HT-29 (cell line): ENCODE measurements around the gene NUAK1. TPM values are rescaled to one million over a fixed set of nuclear protein-coding genes. Genes with fewer than 3 reads are reported as not detected.

Experiments used
- DNase-seq: peaks from one replicate; pipeline ENCODE4 v3.0.0-alpha.2; 2015; ENCODE audit warnings: low spot score
- total RNA-seq: library from RNA; depleted of rRNA; stranded (reverse); fragments of >200 nt; shearing (Covaris generic); gene quantifications from 2 replicates; pipeline ENCODE4 v1.2.3, GENCODE V29; 2014; rRNA removed

Gene NUAK1
- 0.91 and 1.3 TPM in 2 replicates for total RNA-seq

DNA sequence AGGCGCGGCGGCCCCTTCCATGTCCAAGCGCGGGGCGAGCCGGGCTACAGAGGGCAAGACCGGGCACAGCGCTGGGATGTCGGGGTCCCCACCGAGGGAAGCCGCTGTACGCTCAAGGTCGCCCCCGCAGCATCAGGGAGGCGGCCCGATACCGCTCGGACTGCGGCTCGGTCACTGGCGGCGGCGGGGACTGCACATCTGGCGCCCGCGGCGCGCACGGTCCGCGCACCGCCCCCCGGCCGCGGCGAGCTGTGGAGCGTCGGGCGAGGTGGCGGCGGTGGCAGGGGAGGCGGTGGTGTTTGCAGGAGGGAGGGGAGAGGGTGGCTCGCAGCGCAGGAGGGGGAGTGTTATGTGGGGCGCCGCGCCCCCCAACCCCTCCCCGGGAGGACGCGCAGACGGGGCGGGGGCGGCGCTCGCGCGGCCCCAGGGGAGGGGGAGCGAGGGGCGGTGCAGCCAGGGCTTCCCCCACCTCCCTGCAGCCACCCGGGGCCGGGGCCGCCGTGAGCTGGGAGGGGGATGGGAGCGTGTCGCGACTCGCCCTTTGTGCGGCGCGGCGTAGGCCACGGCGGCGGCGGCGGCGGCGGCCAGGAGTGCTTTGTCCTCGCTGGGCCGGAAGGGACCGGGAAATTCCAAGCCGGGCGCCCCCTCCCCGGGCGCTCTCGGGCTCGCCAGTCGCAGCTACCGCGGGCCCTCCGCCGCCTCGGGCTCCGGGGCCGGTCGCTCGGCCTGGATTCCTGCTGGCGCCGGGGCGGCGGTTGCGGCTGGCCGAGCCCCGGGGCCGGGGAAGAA is at the start of gene NUAK1:
NUAK1 (minus strand) TSS at position 322 of the 789 bp plus-strand sequence; CDS start at position 21, 301 bp downstream.
- DNase-seq = peak; percentile 9

DNA sequence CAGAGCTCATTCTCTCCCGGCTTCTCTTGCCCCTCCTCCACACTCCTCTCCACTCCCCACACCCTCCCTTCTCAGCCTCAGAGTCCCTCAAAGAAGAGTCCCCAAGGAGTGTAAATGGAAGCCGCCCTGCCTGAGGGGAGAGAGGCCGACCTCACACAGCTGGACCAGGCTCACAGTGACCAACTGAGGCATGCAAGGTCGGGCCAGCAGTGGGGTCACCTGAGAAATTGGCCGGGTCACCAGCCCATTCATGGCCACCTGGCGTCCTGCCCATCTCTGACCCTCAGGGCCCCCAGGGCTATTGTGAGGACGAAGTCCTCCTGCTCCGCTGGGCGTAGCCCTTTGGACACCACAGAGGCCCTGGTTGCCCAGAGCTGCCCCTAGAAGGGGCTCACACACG is 49.5 kb upstream of the NUAK1 start:
- no peak for DNase-seq

- DNase-seq = no peak
These were observed 49.1 kb upstream of the NUAK1 start for GRCh38 chr12:106187842-106188241.

DNA sequence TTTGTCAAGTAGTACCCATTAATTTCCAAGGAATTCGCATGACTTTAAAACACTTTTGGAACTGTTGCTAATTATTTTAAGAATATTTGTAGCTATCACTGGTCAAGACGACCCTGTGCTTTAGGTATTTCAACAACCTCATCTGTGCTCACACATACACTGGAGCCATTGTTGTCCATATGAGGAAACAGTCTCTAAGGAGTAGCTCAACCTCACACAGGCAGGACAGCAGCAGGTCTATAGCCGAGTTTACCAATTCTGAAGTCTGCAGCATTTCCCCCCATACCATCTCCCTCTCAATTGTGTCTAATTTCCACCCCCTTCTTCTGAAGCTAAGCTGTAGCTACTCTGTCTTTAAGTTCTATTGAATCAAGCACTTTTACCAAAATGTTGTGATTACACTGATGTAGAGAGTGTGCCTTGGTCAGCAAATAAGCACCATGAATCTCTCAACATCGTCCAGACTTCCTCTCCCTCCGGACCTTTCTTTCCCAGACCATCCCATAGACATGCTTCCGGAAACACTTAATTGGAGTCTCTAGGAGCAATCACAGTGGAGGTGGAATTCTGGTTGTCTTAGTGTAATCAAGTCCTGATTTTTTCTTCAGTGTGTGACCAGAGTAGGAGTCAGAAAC is 48.5 kb upstream of the NUAK1 start:
- DNase-seq = no peak

- DNase-seq = no peak
These were observed 45.0 kb upstream of the NUAK1 start for GRCh38 chr12:106183735-106184134.

DNA sequence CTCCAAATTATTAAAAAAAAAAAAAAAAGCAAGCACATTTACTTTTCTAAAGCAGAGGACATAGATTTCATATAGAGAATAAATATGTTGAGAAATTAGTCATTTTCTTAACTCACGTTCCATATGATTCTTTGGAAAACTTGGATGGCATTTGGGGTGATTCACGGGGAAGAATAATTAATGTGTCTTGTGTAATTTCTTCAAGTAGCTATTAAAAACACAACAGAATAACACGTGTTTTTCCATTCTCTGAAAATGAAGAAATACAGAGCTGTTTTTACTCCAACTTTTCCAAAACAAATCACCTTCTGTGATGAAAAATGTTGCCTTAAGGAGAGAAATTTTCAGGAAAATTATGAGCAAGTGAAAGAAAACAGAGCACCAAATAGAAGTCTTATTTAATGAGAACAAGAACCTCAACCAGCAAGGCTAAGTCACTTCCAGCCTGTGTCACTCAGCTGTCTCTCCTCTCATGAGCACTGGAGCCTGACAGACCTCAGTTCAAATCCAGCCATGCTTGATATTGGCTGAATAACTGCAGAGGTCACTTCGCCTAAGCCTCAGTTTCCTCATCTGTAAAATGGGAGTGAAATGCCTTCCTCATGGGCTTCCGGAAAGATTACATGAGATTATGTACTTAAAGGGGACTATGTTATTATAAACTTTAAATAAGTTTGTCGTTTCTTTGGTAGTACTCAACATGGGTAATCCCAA is 42.8 kb upstream of the NUAK1 start:
- DNase-seq = no peak

DNA sequence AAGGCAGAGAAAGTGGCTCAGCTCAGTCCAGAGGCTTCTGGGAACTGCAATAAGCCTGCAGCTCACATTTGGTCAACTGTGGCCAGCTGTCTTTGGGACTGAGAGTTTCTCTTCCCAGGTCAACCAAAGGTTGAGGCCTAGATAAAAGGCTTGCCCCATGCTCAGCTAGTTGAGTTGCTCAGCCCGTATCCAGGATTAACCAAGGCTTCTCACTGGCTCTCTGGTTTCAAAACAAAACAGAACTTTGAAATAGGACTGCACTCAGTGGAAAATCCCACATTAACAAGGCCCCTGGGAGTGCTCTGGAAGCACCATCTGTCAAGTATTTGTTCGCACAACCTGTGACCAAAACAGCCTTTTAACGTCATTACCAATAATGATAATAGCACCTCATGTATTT is 40.3 kb upstream of the NUAK1 start:
- DNase-seq = no peak

- DNase-seq = no peak
These were observed 39.8 kb upstream of the NUAK1 start for GRCh38 chr12:106178562-106178961.

GRCh38 chr12:106176560-106176959 is 37.8 kb upstream of the NUAK1 start:
- no peak for DNase-seq

- DNase-seq = no peak
These were observed 36.1 kb upstream of the NUAK1 start for GRCh38 chr12:106174876-106175275.

GRCh38 chr12:106173442-106173841 is 34.7 kb upstream of the NUAK1 start:
- no peak for DNase-seq

DNA sequence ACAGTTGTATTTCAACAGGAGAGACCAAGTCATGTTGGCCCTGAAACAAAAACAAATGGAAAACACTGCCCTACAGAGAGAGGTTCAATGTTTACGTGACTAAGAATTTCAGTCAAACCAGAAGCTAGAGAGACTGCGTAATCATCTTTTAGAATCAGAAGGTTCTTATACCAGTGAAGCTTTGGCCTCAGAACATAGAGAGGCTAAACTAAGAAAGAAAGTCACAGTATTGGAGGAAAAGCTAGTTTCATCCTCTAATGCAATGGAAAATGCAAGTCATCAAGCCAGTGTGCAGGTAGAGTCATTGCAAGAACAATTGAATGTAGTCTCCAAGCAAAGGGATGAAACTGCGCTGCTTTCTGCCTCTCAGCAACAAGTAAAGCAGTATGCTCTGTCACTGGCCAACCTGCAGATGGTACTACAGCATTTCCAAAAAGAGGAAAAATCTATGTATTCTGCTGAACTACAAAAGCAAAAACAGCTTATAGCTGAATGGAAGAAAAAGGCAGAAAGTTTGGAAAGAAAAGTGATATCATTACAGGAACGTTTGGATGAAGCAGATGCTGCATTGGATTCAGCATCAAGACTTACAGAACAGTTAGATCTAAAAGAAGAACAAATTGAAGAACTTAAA is 32.5 kb upstream of the NUAK1 start:
- DNase-seq = no peak

GRCh38 chr12:106170285-106170684 is 31.5 kb upstream of the NUAK1 start:
- no peak for DNase-seq

DNA sequence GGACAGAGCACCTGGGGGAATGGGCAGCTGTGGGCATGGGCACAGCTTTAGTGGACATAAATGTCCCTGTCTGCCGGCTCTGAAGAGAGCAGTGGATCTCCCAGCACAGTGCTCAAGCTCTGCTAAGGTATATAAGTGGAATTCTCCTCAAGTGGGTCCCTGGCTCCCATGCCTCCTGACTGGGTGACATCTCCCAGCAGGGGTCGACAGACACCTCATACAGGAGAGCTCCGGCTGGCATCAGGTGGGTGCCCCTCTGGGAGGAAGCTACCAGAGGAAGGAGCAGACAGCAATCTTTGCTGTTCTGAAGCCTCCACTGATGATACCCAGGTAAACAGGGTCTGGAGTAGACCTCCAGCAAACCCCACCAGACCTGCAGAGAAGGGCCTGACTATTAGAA is 25.0 kb upstream of the NUAK1 start:
- DNase-seq = no peak

GRCh38 chr12:106161491-106161890 is 22.7 kb upstream of the NUAK1 start:
- DNase-seq = no peak

GRCh38 chr12:106160915-106161314 is 22.2 kb upstream of the NUAK1 start:
- no peak for DNase-seq

DNA sequence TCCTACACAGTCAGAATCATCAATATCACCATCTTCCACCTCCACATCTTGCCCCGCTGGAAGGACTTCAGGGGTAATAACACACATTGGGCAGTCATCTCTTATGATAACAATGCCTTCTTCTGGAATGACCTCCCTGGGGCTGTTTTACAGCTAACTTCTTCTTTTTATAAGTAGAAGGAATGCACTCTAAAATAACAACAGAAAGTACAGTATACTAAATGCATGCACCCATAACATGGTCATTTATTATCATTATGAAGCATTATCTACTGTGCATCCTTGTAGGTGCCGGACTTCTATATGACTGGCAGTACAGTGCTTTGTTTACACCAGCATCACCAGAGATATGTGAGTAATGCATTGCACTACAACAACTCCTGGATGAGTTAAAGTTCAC is 19.0 kb upstream of the NUAK1 start:
- DNase-seq = no peak

GRCh38 chr12:106154751-106155273 is 16.1 kb upstream of the NUAK1 start:
- no peak for DNase-seq

DNA sequence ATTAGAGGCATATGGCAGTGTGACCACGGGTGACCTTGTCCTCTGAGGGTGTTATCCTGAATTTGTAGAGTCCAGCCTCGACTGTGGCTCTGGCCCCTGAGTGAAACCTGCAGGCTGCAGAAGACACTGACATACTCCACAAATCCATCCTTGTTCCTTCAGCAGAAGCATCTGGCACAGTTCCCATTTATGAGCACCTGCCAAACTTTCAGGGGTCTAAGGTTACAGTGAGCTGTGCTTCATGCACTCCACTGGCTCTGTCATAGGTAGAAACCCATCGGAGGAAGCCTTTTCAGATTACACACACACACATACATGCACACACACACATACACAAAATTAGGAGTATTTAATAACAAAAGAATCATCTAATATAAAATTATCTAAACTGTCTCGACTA is 13.6 kb upstream of the NUAK1 start:
- DNase-seq = no peak

- no peak for DNase-seq
These were observed 11.8 kb upstream of the NUAK1 start for GRCh38 chr12:106150555-106150954.

DNA sequence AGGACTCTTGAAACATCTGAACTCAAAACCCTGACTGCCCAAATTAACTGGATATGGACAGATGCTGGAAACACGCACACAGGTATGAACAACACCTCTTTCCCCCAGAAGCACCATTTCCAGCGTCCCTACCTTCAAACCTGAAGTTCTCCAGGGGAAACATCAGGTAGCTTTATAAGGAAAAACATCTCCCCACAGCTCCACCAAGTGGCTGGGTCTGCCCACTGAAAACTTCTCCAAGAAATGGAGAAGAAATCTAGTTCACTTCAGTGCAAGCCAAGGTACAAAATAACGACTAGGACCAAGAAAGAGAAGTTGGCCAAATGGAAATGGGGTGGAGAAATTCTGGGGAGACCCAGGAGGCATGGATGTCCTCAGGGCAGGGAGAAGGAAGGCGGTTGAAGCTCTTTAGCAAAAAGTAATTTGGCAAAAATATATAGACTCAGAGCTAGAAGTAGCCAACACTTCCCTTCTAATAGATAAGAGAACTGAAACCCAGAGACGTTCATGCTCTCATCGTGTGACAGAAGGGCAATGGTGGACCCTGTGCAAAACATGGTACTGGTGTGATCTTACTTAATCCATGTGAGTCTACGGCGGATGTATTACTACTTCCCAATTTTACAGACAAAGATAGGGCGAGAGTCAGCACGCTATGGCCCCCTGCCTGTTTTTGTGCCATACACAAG is 10.5 kb upstream of the NUAK1 start:
- peak; percentile 50 for DNase-seq
